Measurements from ENCODE around the gene PCNT.

PCNT gene

GRCh38 chr21:46323710-46324389 lies at the start of gene PCNT, which contains the start of gene C21orf58:
Gene PCNT (plus strand): TSS chr21:46324156. CDS start chr21:46324229, 73 bp downstream.
Gene C21orf58 (minus strand): TSS chr21:46323870. CDS start chr21:46322738, 1,132 bp downstream.
- Histone ChIP-seq H3K4me1 (ENCODE audit: low read length) (peaks cover 21% of the 10 kb centered on the region), H3K4me3 (ENCODE audit: low read length) (peak within 1 kb of the TSS; percentile 96), H3K4me2 (ENCODE audit: low read length) (peak within 1 kb of the TSS; percentile 92), H3K27ac (ENCODE audit: low read length) (peak within 1 kb of the TSS; percentile 89), H3K9ac (ENCODE audit: low read length) (peak within 1 kb of the TSS; percentile 94), H4K20me1 (ENCODE audit: insufficient read depth, low read length) (0 out of 2 replicates have a peak, but pooled peaks cover 4% of the 10 kb centered on the region), H3K36me3 (replicated peaks; ENCODE audit: low read depth, low read length) (peaks cover 28% of the 10 kb centered on the region), H3K27me3 (ENCODE audit: low read depth, low read length) (no peaks in the 10 kb centered on the region), H2AFZ (ENCODE audit: low read depth, low read length) (peak within 1 kb of the TSS; percentile 70; the same call in 1 of the 2 replicates), H3K9me3 (ENCODE audit: insufficient read depth, low read length) (no peaks in the 10 kb centered on the region), H3K79me2 (ENCODE audit: low read length) (peaks cover 63% of the 10 kb centered on the region)
- TF ChIP-seq CTCF (IDR thresholded peaks at IDR 0.05; ENCODE audit: low read depth, low read length), result no peak

GRCh38 chr21:46274797-46275390 lies 49.1 kb upstream of the PCNT start:
- no peak for TF ChIP-seq EZH2phosphoT487 (IDR thresholded peaks at IDR 0.05; ENCODE audit: low read depth)
- TF ChIP-seq CTCF (IDR thresholded peaks at IDR 0.05; ENCODE audit: low read depth, low read length), result no peak
- H4K20me1 ChIP-seq (ENCODE audit: insufficient read depth, low read length), result no peaks in the 10 kb centered on the region
- H3K4me3 ChIP-seq (ENCODE audit: low read length), result no peak overlapping the region
- no peaks in the 10 kb centered on the region for H3K27me3 ChIP-seq (ENCODE audit: low read depth, low read length)
- H3K79me2 ChIP-seq (ENCODE audit: low read length), result 0 out of 2 replicates have a peak, but pooled peaks cover 4% of the 10 kb centered on the region
- no peaks in the 10 kb centered on the region for H3K4me1 ChIP-seq (ENCODE audit: low read length)
- no peak overlapping the region for H3K27ac ChIP-seq (ENCODE audit: low read length)
- H3K9ac ChIP-seq (ENCODE audit: low read length), result no peak overlapping the region
- no peaks in the 10 kb centered on the region for H3K9me3 ChIP-seq (ENCODE audit: insufficient read depth, low read length)
- H3K4me2 ChIP-seq (ENCODE audit: low read length), result no peak overlapping the region
- H2AFZ ChIP-seq (ENCODE audit: low read depth, low read length), result no peak overlapping the region
- peaks cover 39% of the 10 kb centered on the region for H3K36me3 ChIP-seq (replicated peaks; ENCODE audit: low read depth, low read length)

- no peak overlapping the region for H3K4me3 ChIP-seq (ENCODE audit: low read length)
Measured at GRCh38 chr21:46284077-46284644, 39.8 kb upstream of the PCNT start.

More at GRCh38 chr21:46284077-46284644, 39.8 kb upstream of the PCNT start:
- Histone ChIP-seq H3K9me3 (ENCODE audit: insufficient read depth, low read length) (no peaks in the 10 kb centered on the region), H3K27ac (ENCODE audit: low read length) (no peak overlapping the region), H3K9ac (ENCODE audit: low read length) (no peak overlapping the region), H4K20me1 (ENCODE audit: insufficient read depth, low read length) (no peaks in the 10 kb centered on the region), H3K79me2 (ENCODE audit: low read length) (peaks cover 61% of the 10 kb centered on the region), H3K4me2 (ENCODE audit: low read length) (peak overlapping the region; percentile 9; the same call in 1 of the 2 replicates), H3K4me1 (ENCODE audit: low read length) (peaks cover 23% of the 10 kb centered on the region), H3K36me3 (replicated peaks; ENCODE audit: low read depth, low read length) (peaks cover 29% of the 10 kb centered on the region), H2AFZ (ENCODE audit: low read depth, low read length) (no peak overlapping the region), H3K27me3 (ENCODE audit: low read depth, low read length) (no peaks in the 10 kb centered on the region)
- no peak for TF ChIP-seq EZH2phosphoT487 (IDR thresholded peaks at IDR 0.05; ENCODE audit: low read depth)
- TF ChIP-seq CTCF (IDR thresholded peaks at IDR 0.05; ENCODE audit: low read depth, low read length), result no peak

Data from OCI-LY3 (cell line).